Naive thymus-derived CD4-positive, alpha-beta T cell (primary cell): Measurements from ENCODE around the gene MID1. TPM values are rescaled to one million over a fixed set of nuclear protein-coding genes. Genes with fewer than 3 reads are reported as not detected.

Experiments used
- ATAC-seq: fragments of 150-1000 bp; cut with Tn5 transposase; 2 replicates; pipeline ENCODE4 v1.10.0; 2021; ENCODE audit warnings: mild to moderate bottlenecking, moderate library complexity
- CTCF ChIA-PET: fragments of 350-600 bp; sonication (Branson Sonifier 250); formaldehyde crosslinking; loops from one replicate; lab custom pipeline; 2021; ENCODE audit warnings: antibody characterized with exemption; lab: Charles Lee
- POLR2A ChIA-PET: fragments of 350-600 bp; sonication (Branson Sonifier 250); formaldehyde crosslinking; loops from one replicate; lab custom pipeline; 2021; ENCODE audit warnings: antibody characterized with exemption, inconsistent platforms; lab: Charles Lee
- DNase-seq, 9 donors: peaks; one replicate each; pipeline versions ENCODE4 v3.0.0 to v3.0.0-alpha.2; 2020 to 2022; ENCODE audit warnings: mixed read lengths in 1 of 9
- H3K27ac ChIP-seq: one replicate; pipeline ENCODE4 v1.7.0; 2013; ENCODE audit warnings: mild to moderate bottlenecking, low read depth, low read length, moderate library complexity
- H3K27me3 ChIP-seq, 2 donors: one replicate each; pipeline ENCODE4 v1.7.0; 2013; ENCODE audit warnings: low read length in 2 of 2, mild to moderate bottlenecking in 2 of 2, moderate library complexity in 2 of 2; ENCODE audit not compliant: control insufficient read depth in 2 of 2, insufficient read depth in 2 of 2
- H3K36me3 ChIP-seq, 3 experiments: 1 replicate in 2 of 3; 2 replicates in 1 of 3; pipeline ENCODE4 v1.7.0; 2013; ENCODE audit warnings: low read length in 3 of 3, mild to moderate bottlenecking in 3 of 3, moderate library complexity in 1 of 3; ENCODE audit not compliant: insufficient read depth in 3 of 3, control insufficient read depth in 2 of 3
- H3K4me1 ChIP-seq, 2 donors: one replicate each; pipeline ENCODE4 v1.7.0; 2013; ENCODE audit warnings: low read length in 2 of 2, mild to moderate bottlenecking in 2 of 2, moderate library complexity in 1 of 2; ENCODE audit not compliant: control insufficient read depth in 2 of 2, insufficient read depth in 2 of 2
- H3K4me3 ChIP-seq: 2 replicates; pipeline ENCODE4 v1.7.0; 2013; ENCODE audit warnings: mild to moderate bottlenecking, low read length
- H3K9me3 ChIP-seq, 3 experiments: 1 replicate in 2 of 3; 2 replicates in 1 of 3; pipeline ENCODE4 v1.7.0; 2013; ENCODE audit warnings: low read length in 3 of 3; ENCODE audit not compliant: control insufficient read depth in 2 of 3
- H3K27ac Mint-ChIP-seq, 9 donors: one replicate each; pipeline ENCODE4 v1.8.0; 2020 to 2022; ENCODE audit warnings: mixed read lengths in 9 of 9, mild to moderate bottlenecking in 8 of 9, moderate library complexity in 5 of 9, inconsistent platforms in 2 of 9
- H3K27me3 Mint-ChIP-seq, 5 donors: one replicate each; pipeline ENCODE4 v1.8.0; 2021 to 2022; ENCODE audit warnings: mixed read lengths in 5 of 5, mild to moderate bottlenecking in 1 of 5
- H3K36me3 Mint-ChIP-seq, 5 donors: one replicate each; pipeline ENCODE4 v1.8.0; 2020 to 2022; ENCODE audit warnings: mixed read lengths in 5 of 5, mild to moderate bottlenecking in 3 of 5, inconsistent platforms in 1 of 5
- H3K4me1 Mint-ChIP-seq, 7 donors: one replicate each; pipeline ENCODE4 v1.8.0; 2020 to 2022; ENCODE audit warnings: mixed read lengths in 7 of 7, mild to moderate bottlenecking in 3 of 7, inconsistent platforms in 1 of 7
- H3K4me3 Mint-ChIP-seq, 10 donors: one replicate each; pipeline ENCODE4 v1.8.0; 2020 to 2022; ENCODE audit warnings: mild to moderate bottlenecking in 10 of 10, mixed read lengths in 10 of 10, moderate library complexity in 6 of 10, inconsistent platforms in 2 of 10
- H3K9me3 Mint-ChIP-seq, 11 donors: one replicate each; pipeline ENCODE4 v1.8.0; 2020 to 2022; ENCODE audit warnings: mixed read lengths in 11 of 11, mild to moderate bottlenecking in 4 of 11, inconsistent platforms in 1 of 11, moderate library complexity in 1 of 11
- intact Hi-C, 2 donors: fragments of 100-400 bp; cut with micrococcal nuclease; formaldehyde crosslinking; loops; one replicate each; pipeline ENCODE4 v1.15.1; 2023
- polyA plus RNA-seq, 2 donors: library from polyadenylated mRNA; unstranded; fragments of 300-500 nt; fragmentation: Illumina TruSeq; gene quantifications; one replicate each; pipeline ENCODE4 v1.2.3, GENCODE V29; 2021
- total RNA-seq, 6 experiments: library from RNA in 5 of 6; stranded (reverse) in 5 of 6; gene quantifications; 1 replicate in 5 of 6; 2 replicates in 1 of 6; pipeline ENCODE4 v1.2.3 and lab custom pipeline; 2021 to 2026

Gene MID1
- total and polyA plus RNA-seq, 7 experiments from 2014 or later = 0.12 to 0.27 (median 0.22) TPM; not detected in 2

GRCh38 chrX:10531927-10532326 is 88.5 kb downstream of the MID1 start:
- DNase-seq = no peak
- no peaks in the 10 kb centered on the region for H3K27me3 Mint-ChIP-seq
- Histone ChIP-seq H3K4me1 (no peaks in the 10 kb centered on the region), H3K36me3 (no peaks in the 10 kb centered on the region), H3K27ac (no peak overlapping the region), H3K9me3 (no peaks in the 10 kb centered on the region), H3K4me3 (no peak overlapping the region), H3K27me3 (no peaks in the 10 kb centered on the region)
- H3K4me1 Mint-ChIP-seq = peaks cover 0 to 1% (median 0%) of the 10 kb centered on the region in 7 donors
- ChIA-PET POLR2A (no interaction called here), CTCF (no interaction called here)
- intact Hi-C loops = no loop called here
- H3K9me3 Mint-ChIP-seq = peaks cover 0 to 3% (median 0%) of the 10 kb centered on the region in 11 donors
- ATAC-seq = no peak
- no peaks in the 10 kb centered on the region for H3K36me3 Mint-ChIP-seq
- H3K4me3 Mint-ChIP-seq = no peak overlapping the region
- no peak overlapping the region for H3K27ac Mint-ChIP-seq

GRCh38 chrX:10529344-10529743 is 91.0 kb downstream of the MID1 start:
- Mint-ChIP-seq H3K9me3 (peaks cover 0 to 5% (median 0%) of the 10 kb centered on the region in 11 donors), H3K4me3 (no peak overlapping the region), H3K27ac (no peak overlapping the region), H3K27me3 (no peaks in the 10 kb centered on the region), H3K36me3 (no peaks in the 10 kb centered on the region), H3K4me1 (peaks cover 0 to 1% (median 0%) of the 10 kb centered on the region in 7 donors)
- intact Hi-C loops = no loop called here
- Histone ChIP-seq H3K36me3 (no peaks in the 10 kb centered on the region), H3K4me1 (no peaks in the 10 kb centered on the region), H3K27ac (no peak overlapping the region), H3K9me3 (no peaks in the 10 kb centered on the region), H3K4me3 (no peak overlapping the region), H3K27me3 (no peaks in the 10 kb centered on the region)
- POLR2A ChIA-PET = no interaction called here
- ATAC-seq = no peak
- CTCF ChIA-PET = no interaction called here
- no peak for DNase-seq

- peaks cover 0 to 3% (median 0%) of the 10 kb centered on the region in 11 donors for H3K9me3 Mint-ChIP-seq
Observed at GRCh38 chrX:10526451-10526850, 93.9 kb downstream of the MID1 start.

GRCh38 chrX:10525381-10526120 is 94.8 kb downstream of the MID1 start:
- POLR2A ChIA-PET = no interaction called here
- Histone ChIP-seq H3K27me3 (no peaks in the 10 kb centered on the region), H3K4me1 (no peaks in the 10 kb centered on the region), H3K27ac (no peak overlapping the region), H3K36me3 (no peaks in the 10 kb centered on the region), H3K9me3 (no peaks in the 10 kb centered on the region), H3K4me3 (no peak overlapping the region)
- H3K27me3 Mint-ChIP-seq = no peaks in the 10 kb centered on the region
- no peak overlapping the region for H3K4me3 Mint-ChIP-seq
- no peak overlapping the region for H3K27ac Mint-ChIP-seq
- no peak for ATAC-seq
- no peak for DNase-seq
- CTCF ChIA-PET = no interaction called here
- intact Hi-C loops = no loop called here
- H3K9me3 Mint-ChIP-seq = peaks cover 0 to 6% (median 0%) of the 10 kb centered on the region in 11 donors
- no peaks in the 10 kb centered on the region for H3K36me3 Mint-ChIP-seq
- H3K4me1 Mint-ChIP-seq = no peaks in the 10 kb centered on the region

More at GRCh38 chrX:10526451-10526850, 93.9 kb downstream of the MID1 start:
- ChIA-PET POLR2A (no interaction called here), CTCF (no interaction called here)
- Mint-ChIP-seq H3K27ac (no peak overlapping the region), H3K4me3 (no peak overlapping the region), H3K27me3 (no peaks in the 10 kb centered on the region), H3K36me3 (no peaks in the 10 kb centered on the region), H3K4me1 (no peaks in the 10 kb centered on the region)
- Histone ChIP-seq H3K9me3 (no peaks in the 10 kb centered on the region), H3K27me3 (no peaks in the 10 kb centered on the region), H3K4me3 (no peak overlapping the region), H3K4me1 (no peaks in the 10 kb centered on the region), H3K27ac (no peak overlapping the region), H3K36me3 (no peaks in the 10 kb centered on the region)
- DNase-seq (no peak), ATAC-seq (no peak)
- intact Hi-C loops = no loop called here

- H3K4me3 Mint-ChIP-seq = no peak overlapping the region
- H3K4me3 ChIP-seq = no peak overlapping the region
- peaks cover 0 to 6% (median 0%) of the 10 kb centered on the region in 11 donors for H3K9me3 Mint-ChIP-seq
- ChIA-PET CTCF (no interaction called here), POLR2A (no interaction called here)
- no peaks in the 10 kb centered on the region for H3K27me3 Mint-ChIP-seq
- intact Hi-C loops = no loop called here
- no peaks in the 10 kb centered on the region for H3K9me3 ChIP-seq
- no peaks in the 10 kb centered on the region for H3K4me1 ChIP-seq
- no peak for ATAC-seq
- H3K27ac ChIP-seq = no peak overlapping the region
- no peaks in the 10 kb centered on the region for H3K36me3 Mint-ChIP-seq
- H3K36me3 ChIP-seq = no peaks in the 10 kb centered on the region
- DNase-seq = no peak
- H3K27ac Mint-ChIP-seq = no peak overlapping the region
- no peaks in the 10 kb centered on the region for H3K4me1 Mint-ChIP-seq
- H3K27me3 ChIP-seq = no peaks in the 10 kb centered on the region
Observed at GRCh38 chrX:10524578-10524977, 95.8 kb downstream of the MID1 start.

GRCh38 chrX:10519761-10520160 is 100.6 kb downstream of the MID1 start:
- intact Hi-C loops = no loop called here
- Histone ChIP-seq H3K27me3 (no peaks in the 10 kb centered on the region), H3K36me3 (no peaks in the 10 kb centered on the region), H3K27ac (no peak overlapping the region), H3K4me3 (no peak overlapping the region), H3K4me1 (no peaks in the 10 kb centered on the region), H3K9me3 (no peaks in the 10 kb centered on the region)
- CTCF ChIA-PET = no interaction called here
- Mint-ChIP-seq H3K27ac (no peak overlapping the region), H3K4me3 (no peak overlapping the region), H3K27me3 (no peaks in the 10 kb centered on the region), H3K9me3 (peaks cover 0 to 9% (median 1%) of the 10 kb centered on the region in 11 donors), H3K36me3 (no peaks in the 10 kb centered on the region), H3K4me1 (no peaks in the 10 kb centered on the region)
- POLR2A ChIA-PET = no interaction called here
- ATAC-seq (no peak), DNase-seq (no peak)

- CTCF ChIA-PET = no interaction called here
- intact Hi-C loops = no loop called here
- POLR2A ChIA-PET = no interaction called here
- peaks cover 0 to 9% (median 1%) of the 10 kb centered on the region in 11 donors for H3K9me3 Mint-ChIP-seq
- no peak overlapping the region for H3K27ac Mint-ChIP-seq
- no peaks in the 10 kb centered on the region for H3K4me1 Mint-ChIP-seq
- H3K27me3 ChIP-seq = no peaks in the 10 kb centered on the region
- no peak overlapping the region for H3K4me3 ChIP-seq
- H3K36me3 Mint-ChIP-seq = no peaks in the 10 kb centered on the region
- H3K27ac ChIP-seq = no peak overlapping the region
- no peak overlapping the region for H3K4me3 Mint-ChIP-seq
- H3K36me3 ChIP-seq = no peaks in the 10 kb centered on the region
- ATAC-seq = no peak
- H3K9me3 ChIP-seq = no peaks in the 10 kb centered on the region
- DNase-seq = no peak
- no peaks in the 10 kb centered on the region for H3K27me3 Mint-ChIP-seq
- H3K4me1 ChIP-seq = no peaks in the 10 kb centered on the region
Observed at GRCh38 chrX:10519278-10519677, 101.1 kb downstream of the MID1 start.
